Astrocyte of the hippocampus (primary cell): ENCODE results near the gene CDH12.
"Not testable (repeated sequence)": the region's sequence is repeated elsewhere in the genome, so short reads cannot be mapped to it uniquely, and the experiment has no call there.

ENCODE experiments used
- DNase-seq: peaks from one replicate; pipeline ENCODE4 v3.0.0; 2011; ENCODE audit warnings: low read depth, low spot score

Gene CDH12

GRCh38 chr5:22852807-22853660, at the start of gene CDH12:
Gene CDH12, minus strand, starts transcription at chr5:22853344.
- peak; percentile 16 for DNase-seq

- DNase-seq = no peak
These were observed 48.7 kb upstream of the CDH12 start for GRCh38 chr5:22901885-22902284.

- no peak for DNase-seq
These were observed 47.7 kb upstream of the CDH12 start for GRCh38 chr5:22900801-22901310.

GRCh38 chr5:22899341-22899740, 46.2 kb upstream of the CDH12 start:
- no peak for DNase-seq

GRCh38 chr5:22896152-22896551, 43.0 kb upstream of the CDH12 start:
- DNase-seq = no peak

GRCh38 chr5:22892441-22892840, 39.3 kb upstream of the CDH12 start:
- no peak for DNase-seq

GRCh38 chr5:22889720-22890119, 36.6 kb upstream of the CDH12 start:
- no peak for DNase-seq

- DNase-seq = no peak
These were observed 34.4 kb upstream of the CDH12 start for GRCh38 chr5:22887566-22887965.

- not testable (repeated sequence) for DNase-seq
These were observed 5.8 kb upstream of the CDH12 start for GRCh38 chr5:22858911-22859310.

- no peak for DNase-seq
These were observed 2.7 kb upstream of the CDH12 start for GRCh38 chr5:22855824-22856223.

GRCh38 chr5:22850981-22851380, 2.2 kb downstream of the CDH12 start:
- DNase-seq = peak; percentile 7

- DNase-seq = no peak
These were observed 6.5 kb downstream of the CDH12 start for GRCh38 chr5:22846693-22847092.

- no peak for DNase-seq
These were observed 8.5 kb downstream of the CDH12 start for GRCh38 chr5:22844636-22845035.

- DNase-seq = no peak
These were observed 9.0 kb downstream of the CDH12 start for GRCh38 chr5:22844155-22844554.

GRCh38 chr5:22842574-22842973, 10.6 kb downstream of the CDH12 start:
- no peak for DNase-seq

GRCh38 chr5:22837803-22838202, 15.3 kb downstream of the CDH12 start:
- DNase-seq = no peak

- DNase-seq = peak; percentile 0
These were observed 17.5 kb downstream of the CDH12 start for GRCh38 chr5:22835686-22836085.

GRCh38 chr5:22793463-22793862, 59.7 kb downstream of the CDH12 start:
- DNase-seq = no peak

GRCh38 chr5:22787807-22788206, 65.3 kb downstream of the CDH12 start:
- no peak for DNase-seq

- DNase-seq = no peak
These were observed 65.7 kb downstream of the CDH12 start for GRCh38 chr5:22787398-22787797.

GRCh38 chr5:22780756-22781155, 72.4 kb downstream of the CDH12 start:
- DNase-seq = no peak

GRCh38 chr5:22779499-22779898, 73.6 kb downstream of the CDH12 start:
- DNase-seq = no peak

GRCh38 chr5:22776285-22776684, 76.9 kb downstream of the CDH12 start:
- no peak for DNase-seq
